MM.1S (cell line): ENCODE results near the gene OPRL1.

Experiments
- DNase-seq: peaks from one replicate; pipeline ENCODE4 v3.0.0-alpha.2; 2015
- H2AFZ ChIP-seq: fragments of 300-600 bp; sonication (generic); 2 replicates; pipeline ENCODE4 v1.6.0; 2016; ENCODE audit warnings: antibody characterized with exemption, low read length
- H3F3A ChIP-seq: fragments of 300-600 bp; sonication (generic); 2 replicates; pipeline ENCODE4 v1.6.1; 2016; ENCODE audit warnings: mild to moderate bottlenecking, antibody characterized with exemption, low read length, moderate library complexity, mixed read lengths; ENCODE audit not compliant: insufficient read depth
- H3K27ac ChIP-seq: fragments of 300-600 bp; sonication (generic); 2 replicates; pipeline ENCODE4 v1.5.1; 2016; ENCODE audit warnings: mild to moderate bottlenecking, low read length
- H3K27me3 ChIP-seq: fragments of 300-600 bp; sonication (generic); replicated peaks from 2 replicates; pipeline ENCODE4 v1.6.0; 2016; ENCODE audit warnings: low read length; ENCODE audit not compliant: insufficient read depth
- H3K36me3 ChIP-seq: fragments of 300-600 bp; sonication (generic); replicated peaks from 2 replicates; pipeline ENCODE4 v1.6.1; 2016; ENCODE audit warnings: mild to moderate bottlenecking, low read length, mixed read lengths; ENCODE audit not compliant: insufficient read depth
- H3K4me1 ChIP-seq: fragments of 300-600 bp; sonication (generic); 2 replicates; pipeline ENCODE4 v1.6.1; 2016; ENCODE audit warnings: low read length, mixed read lengths
- H3K4me2 ChIP-seq: fragments of 300-600 bp; sonication (generic); 2 replicates; pipeline ENCODE4 v1.6.0; 2016; ENCODE audit warnings: low read depth, low read length
- H3K4me3 ChIP-seq: fragments of 300-600 bp; sonication (generic); 2 replicates; pipeline ENCODE4 v1.5.1; 2016; ENCODE audit warnings: low read length, mixed read lengths
- H3K79me2 ChIP-seq: fragments of 300-600 bp; sonication (generic); 2 replicates; pipeline ENCODE4 v1.6.1; 2016; ENCODE audit warnings: mixed run types, low read length, mixed read lengths
- H3K9ac ChIP-seq: fragments of 300-600 bp; sonication (generic); 2 replicates; pipeline ENCODE4 v1.6.1; 2016; ENCODE audit warnings: low read length, mixed read lengths
- H3K9me2 ChIP-seq: fragments of 300-600 bp; sonication (generic); replicated peaks from 2 replicates; pipeline ENCODE4 v1.6.1; 2016; ENCODE audit warnings: mild to moderate bottlenecking, low read length, mixed read lengths; ENCODE audit not compliant: insufficient read depth
- H3K9me3 ChIP-seq: fragments of 300-600 bp; sonication (generic); replicated peaks from 2 replicates; pipeline ENCODE4 v1.6.1; 2016; ENCODE audit warnings: mild to moderate bottlenecking, low read length, mixed read lengths; ENCODE audit not compliant: insufficient read depth
- H4K20me1 ChIP-seq: fragments of 300-600 bp; sonication (generic); 2 replicates; pipeline ENCODE4 v1.6.1; 2016; ENCODE audit warnings: mild to moderate bottlenecking, low read length, moderate library complexity, mixed read lengths; ENCODE audit not compliant: insufficient read depth
- CTCF ChIP-seq: fragments of 300-600 bp; sonication (generic); IDR thresholded peaks from 2 replicates; pipeline ENCODE4 v1.5.1; 2016; ENCODE audit warnings: antibody characterized with exemption, low read length, mixed read lengths
- EZH2 ChIP-seq: fragments of 300-600 bp; sonication (generic); optimal IDR thresholded peaks from 2 replicates; pipeline ENCODE3; 2017; ENCODE audit warnings: low read depth, mild to moderate bottlenecking, antibody characterized with exemption, low read length, mixed read lengths
- EZH2phosphoT487 ChIP-seq: fragments of 300-600 bp; sonication (generic); IDR thresholded peaks from 2 replicates; pipeline ENCODE4 v1.6.1; 2018; ENCODE audit warnings: antibody characterized with exemption, low read length

Gene OPRL1

GRCh38 chr20:64069209-64069613, 10.7 kb upstream of the OPRL1 start:
- H3K36me3 ChIP-seq = no peaks in the 10 kb centered on the region
- H2AFZ ChIP-seq = no peak overlapping the region
- H3K4me3 ChIP-seq = no peak overlapping the region
- H3K27ac ChIP-seq = no peak overlapping the region
- no peak overlapping the region for H3K4me2 ChIP-seq
- H3K79me2 ChIP-seq = no peaks in the 10 kb centered on the region
- H3K4me1 ChIP-seq = peaks cover 27% of the 10 kb centered on the region
- H3K9ac ChIP-seq = no peak overlapping the region
- H3K9me2 ChIP-seq = no peaks in the 10 kb centered on the region
- no peaks in the 10 kb centered on the region for H4K20me1 ChIP-seq
- DNase-seq = no peak
- no peaks in the 10 kb centered on the region for H3K27me3 ChIP-seq
- TF ChIP-seq EZH2 = no peak
- no peak for TF ChIP-seq EZH2phosphoT487
- TF ChIP-seq CTCF = no peak
- no peaks in the 10 kb centered on the region for H3K9me3 ChIP-seq
- peaks cover 11% of the 10 kb centered on the region for H3F3A ChIP-seq

GRCh38 chr20:64069614-64070243, 10.2 kb upstream of the OPRL1 start:
- no peak overlapping the region for H3K27ac ChIP-seq
- no peaks in the 10 kb centered on the region for H3K27me3 ChIP-seq
- no peak overlapping the region for H3K9ac ChIP-seq
- no peaks in the 10 kb centered on the region for H3K9me2 ChIP-seq
- H3F3A ChIP-seq = peaks cover 11% of the 10 kb centered on the region
- H3K9me3 ChIP-seq = no peaks in the 10 kb centered on the region
- peaks cover 22% of the 10 kb centered on the region for H3K4me1 ChIP-seq
- peak; percentile 31 for DNase-seq
- H3K79me2 ChIP-seq = no peaks in the 10 kb centered on the region
- no peaks in the 10 kb centered on the region for H3K36me3 ChIP-seq
- H3K4me2 ChIP-seq = no peak overlapping the region
- TF ChIP-seq CTCF = peak; percentile 77
- TF ChIP-seq EZH2 = no peak
- H3K4me3 ChIP-seq = no peak overlapping the region
- no peaks in the 10 kb centered on the region for H4K20me1 ChIP-seq
- no peak overlapping the region for H2AFZ ChIP-seq

- TF ChIP-seq EZH2phosphoT487 = no peak
- TF ChIP-seq CTCF = no peak
- no peak for TF ChIP-seq EZH2
- Histone ChIP-seq H3K4me2 (no peak overlapping the region), H3K9ac (no peak overlapping the region), H3F3A (peaks cover 11% of the 10 kb centered on the region), H3K4me3 (no peak overlapping the region), H3K36me3 (no peaks in the 10 kb centered on the region), H3K9me3 (no peaks in the 10 kb centered on the region), H2AFZ (no peak overlapping the region), H3K27ac (no peak overlapping the region), H3K9me2 (no peaks in the 10 kb centered on the region), H3K79me2 (no peaks in the 10 kb centered on the region), H3K4me1 (peaks cover 16% of the 10 kb centered on the region), H3K27me3 (no peaks in the 10 kb centered on the region), H4K20me1 (no peaks in the 10 kb centered on the region)
- no peak for DNase-seq
These were observed 9.5 kb upstream of the OPRL1 start for GRCh38 chr20:64070244-64070993.
